Left lobe of liver (tissue), 2 donors: ENCODE measurements around the gene ATP6V0A1. TPM values are rescaled to one million over a fixed set of nuclear protein-coding genes. Genes with fewer than 3 reads are reported as not detected.
A peak's percentile ranks its signal among the peaks of the same experiment; 100 is the strongest.

Experiments used
- ATAC-seq: fragments of 200-7000 bp; cut with Tn5 transposase; one replicate; pipeline ENCODE4 v1.9.1; 2020; ENCODE audit warnings: mild to moderate bottlenecking, moderate library complexity
- DNase-seq: peaks from one replicate; pipeline ENCODE4 v3.0.0-alpha.2; 2020; ENCODE audit warnings: low spot score
- total RNA-seq: library from RNA; stranded (reverse); gene quantifications from one replicate; pipeline ENCODE4 v1.2.1, GENCODE V29; 2021
- donor health status: DM: no; HTN: no; CAD: no; lungs with moderate emphysema.
- donor health status: DM: no; HTN: yes; CAD: no.

Gene ATP6V0A1
- total RNA-seq, 1 donor from 2014 or later, result 42.8 TPM

- DNase-seq, result peak; percentile 57
Observed at GRCh38 chr17:42518046-42518754, 59.5 kb downstream of the ATP6V0A1 start.

GRCh38 chr17:42518755-42519545, 60.3 kb downstream of the ATP6V0A1 start:
- ATAC-seq, result no peak
- DNase-seq, result peak; percentile 49

More at GRCh38 chr17:42518046-42518754, 59.5 kb downstream of the ATP6V0A1 start:
- ATAC-seq, result peak; percentile 3

- DNase-seq (peak; percentile 83), ATAC-seq (peak; percentile 65)
Observed at GRCh38 chr17:42519546-42520491, 61.1 kb downstream of the ATP6V0A1 start.

- DNase-seq (no peak), ATAC-seq (no peak)
Observed at GRCh38 chr17:42520540-42520951, 61.9 kb downstream of the ATP6V0A1 start.

GRCh38 chr17:42521036-42521435, 62.4 kb downstream of the ATP6V0A1 start:
- ATAC-seq, result no peak
- no peak for DNase-seq

GRCh38 chr17:42521666-42522262, 63.1 kb downstream of the ATP6V0A1 start:
- ATAC-seq (no peak), DNase-seq (no peak)

- ATAC-seq, result peak; percentile 1
- DNase-seq, result no peak
Observed at GRCh38 chr17:42522263-42522790, 63.6 kb downstream of the ATP6V0A1 start.

GRCh38 chr17:42522798-42523278, 64.2 kb downstream of the ATP6V0A1 start:
- no peak for DNase-seq
- ATAC-seq, result no peak

- DNase-seq (no peak), ATAC-seq (no peak)
Observed at GRCh38 chr17:42525221-42525620, 66.5 kb downstream of the ATP6V0A1 start.

- DNase-seq (no peak), ATAC-seq (no peak)
Observed at GRCh38 chr17:42526031-42526444, 67.4 kb downstream of the ATP6V0A1 start.

GRCh38 chr17:42527932-42528331, 69.3 kb downstream of the ATP6V0A1 start:
- ATAC-seq, result peak; percentile 39
- DNase-seq, result no peak

GRCh38 chr17:42529061-42529460, 70.4 kb downstream of the ATP6V0A1 start:
- no peak for ATAC-seq
- no peak for DNase-seq

- peak; percentile 83 for DNase-seq
- peak; percentile 66 for ATAC-seq
Observed at GRCh38 chr17:42530952-42531454, 72.3 kb downstream of the ATP6V0A1 start.

GRCh38 chr17:42531455-42532354, 73.0 kb downstream of the ATP6V0A1 start:
- peak; percentile 70 for DNase-seq
- ATAC-seq, result peak; percentile 40

GRCh38 chr17:42535155-42536047, 76.7 kb downstream of the ATP6V0A1 start:
- no peak for DNase-seq
- no peak for ATAC-seq

- DNase-seq (peak; percentile 98), ATAC-seq (peak; percentile 77)
Observed at GRCh38 chr17:42536048-42536371, 77.3 kb downstream of the ATP6V0A1 start, which contains the start of gene NAGLU. TSS of gene NAGLU (plus strand) at chr17:42536241. CDS start at chr17:42536273, 32 bp downstream.

GRCh38 chr17:42536372-42537155, 77.9 kb downstream of the ATP6V0A1 start:
- ATAC-seq, result peak; percentile 81
- DNase-seq, result peak; percentile 94
